CD4-positive, alpha-beta memory T cell (primary cell): Measurements from ENCODE around the gene TLE6. TPM values are rescaled to one million over a fixed set of nuclear protein-coding genes. Genes with fewer than 3 reads are reported as not detected.

Source experiments
- CTCF ChIA-PET: fragments of 350-600 bp; sonication (Branson Sonifier 250); formaldehyde crosslinking; loops from one replicate; lab custom pipeline; 2021; ENCODE audit warnings: inconsistent platforms; ENCODE audit not compliant: partially characterized antibody; lab: Charles Lee
- POLR2A ChIA-PET: fragments of 350-600 bp; sonication (Branson Sonifier 250); formaldehyde crosslinking; loops from one replicate; lab custom pipeline; 2021; ENCODE audit not compliant: partially characterized antibody; lab: Charles Lee
- DNase-seq, 5 donors: peaks; one replicate each; pipeline versions ENCODE4 v3.0.0 to v3.0.0-alpha.2; 2020 to 2022; ENCODE audit warnings: mixed read lengths in 1 of 5
- H3K27ac ChIP-seq: one replicate; pipeline ENCODE4 v1.7.0; 2013; ENCODE audit warnings: low read depth, low read length
- H3K27me3 ChIP-seq: 2 replicates; pipeline ENCODE4 v1.7.0; 2013; ENCODE audit warnings: mild to moderate bottlenecking, low read length, moderate library complexity; ENCODE audit not compliant: insufficient read depth
- H3K36me3 ChIP-seq: 2 replicates; pipeline ENCODE4 v1.7.0; 2013; ENCODE audit warnings: mild to moderate bottlenecking, low read length, moderate library complexity; ENCODE audit not compliant: insufficient read depth
- H3K4me1 ChIP-seq: 2 replicates; pipeline ENCODE4 v1.7.0; 2013; ENCODE audit warnings: mild to moderate bottlenecking, low read length, moderate library complexity; ENCODE audit not compliant: insufficient read depth
- H3K4me3 ChIP-seq, 2 donors: one replicate each; pipeline ENCODE4 v1.7.0; 2013; ENCODE audit warnings: low read length in 2 of 2, mild to moderate bottlenecking in 1 of 2
- H3K9me3 ChIP-seq, 2 donors: one replicate each; pipeline ENCODE4 v1.7.0; 2013; ENCODE audit warnings: low read length in 2 of 2, control low read depth in 1 of 2; ENCODE audit not compliant: control insufficient read depth in 1 of 2
- H3K27ac Mint-ChIP-seq, 7 donors: one replicate each; pipeline ENCODE4 v1.8.0; 2020 to 2021; ENCODE audit warnings: mixed read lengths in 7 of 7, mild to moderate bottlenecking in 6 of 7, inconsistent platforms in 3 of 7, moderate library complexity in 3 of 7
- H3K27me3 Mint-ChIP-seq, 2 donors: one replicate each; pipeline ENCODE4 v1.8.0; 2020 to 2021; ENCODE audit warnings: mixed read lengths in 2 of 2
- H3K36me3 Mint-ChIP-seq, 2 donors: one replicate each; pipeline ENCODE4 v1.8.0; 2020 to 2021; ENCODE audit warnings: mixed read lengths in 2 of 2, inconsistent platforms in 1 of 2, mild to moderate bottlenecking in 1 of 2
- H3K4me1 Mint-ChIP-seq, 4 donors: one replicate each; pipeline ENCODE4 v1.8.0; 2020 to 2021; ENCODE audit warnings: mixed read lengths in 4 of 4, mild to moderate bottlenecking in 1 of 4
- H3K4me3 Mint-ChIP-seq, 8 donors: one replicate each; pipeline ENCODE4 v1.8.0; 2020 to 2021; ENCODE audit warnings: mixed read lengths in 8 of 8, mild to moderate bottlenecking in 7 of 8, moderate library complexity in 6 of 8, inconsistent platforms in 3 of 8
- H3K9me3 Mint-ChIP-seq, 8 donors: one replicate each; pipeline ENCODE4 v1.8.0; 2020 to 2021; ENCODE audit warnings: mixed read lengths in 8 of 8, mild to moderate bottlenecking in 5 of 8, inconsistent platforms in 3 of 8, moderate library complexity in 1 of 8
- intact Hi-C: fragments of 100-400 bp; cut with micrococcal nuclease; formaldehyde crosslinking; loops from one replicate; pipeline ENCODE4 v1.15.1; 2023
- polyA plus RNA-seq, 2 donors: library from polyadenylated mRNA; unstranded; fragments of 300-500 nt; fragmentation: Illumina TruSeq; gene quantifications; one replicate each; pipeline ENCODE4 v1.2.3, GENCODE V29; 2021
- total RNA-seq, 2 experiments: library from RNA; stranded (reverse); gene quantifications; one replicate each; pipeline ENCODE4 v1.2.3, GENCODE V29; 2021

The TLE6 gene
- total and polyA plus RNA-seq, 4 experiments from 2014 or later, result not detected

DNA sequence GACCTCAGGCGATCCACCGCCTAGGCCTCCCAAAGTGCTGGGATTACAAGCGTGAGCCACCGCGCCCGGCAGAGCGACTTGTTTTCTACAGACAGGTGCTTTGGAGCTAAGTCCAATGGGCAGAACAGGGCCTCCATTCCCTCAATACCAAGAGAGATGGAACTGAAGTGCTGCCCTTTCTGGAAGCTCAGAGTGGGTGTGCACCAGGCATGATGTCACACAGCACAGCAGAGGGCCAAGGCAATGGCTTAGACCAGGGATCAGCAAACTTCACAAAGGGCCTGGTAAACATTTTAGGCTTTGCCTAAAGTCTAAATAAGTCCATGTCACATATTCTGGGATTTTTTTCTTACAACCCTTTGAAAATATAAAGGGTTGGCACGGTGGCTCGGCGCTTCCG lies 21.3 kb downstream of the TLE6 start:
- no peak overlapping the region for H3K27ac ChIP-seq
- ChIA-PET POLR2A (no interaction called here), CTCF (no interaction called here)
- no peak overlapping the region for H3K27ac Mint-ChIP-seq
- no peaks in the 10 kb centered on the region for H3K27me3 ChIP-seq
- no peaks in the 10 kb centered on the region for H3K4me1 Mint-ChIP-seq
- no peaks in the 10 kb centered on the region for H3K27me3 Mint-ChIP-seq
- no peak for DNase-seq
- H3K36me3 Mint-ChIP-seq, result peaks cover 7 to 20% of the 10 kb centered on the region in 2 donors
- no peaks in the 10 kb centered on the region for H3K9me3 ChIP-seq
- no peak overlapping the region for H3K4me3 ChIP-seq
- intact Hi-C loops, result no loop called here
- no peaks in the 10 kb centered on the region for H3K9me3 Mint-ChIP-seq
- H3K4me3 Mint-ChIP-seq, result no peak overlapping the region
- no peaks in the 10 kb centered on the region for H3K4me1 ChIP-seq
- no peaks in the 10 kb centered on the region for H3K36me3 ChIP-seq

DNA sequence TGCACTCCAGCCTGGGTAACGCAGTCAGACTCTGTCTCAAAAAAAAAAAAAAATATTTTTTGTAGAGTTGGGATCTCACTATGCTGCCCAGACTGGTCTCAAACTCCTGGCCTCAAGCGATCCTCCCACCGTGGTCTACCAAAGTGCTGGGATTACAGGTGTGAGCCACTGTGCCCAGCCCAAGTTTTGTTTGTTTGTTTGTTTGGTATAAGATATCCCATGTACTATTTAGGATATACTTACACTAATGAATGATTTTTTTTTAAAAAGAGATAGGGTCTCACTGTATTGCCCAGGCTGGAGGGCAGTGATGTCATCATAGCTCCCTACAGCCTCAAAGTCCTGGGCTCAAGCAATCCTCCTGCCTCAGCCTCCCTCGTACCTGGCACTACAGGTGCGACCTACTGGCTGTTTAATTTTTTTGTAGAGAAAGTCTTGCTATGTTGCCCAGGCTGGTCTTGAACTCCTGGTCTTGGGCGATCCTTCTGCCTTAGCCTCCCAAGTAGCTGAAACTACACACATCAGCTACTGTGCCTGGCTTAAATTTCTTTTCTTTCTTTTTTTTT lies 24.0 kb downstream of the TLE6 start:
- no peak overlapping the region for H3K27ac ChIP-seq
- H3K9me3 ChIP-seq, result no peaks in the 10 kb centered on the region
- Mint-ChIP-seq H3K27me3 (no peaks in the 10 kb centered on the region), H3K9me3 (no peaks in the 10 kb centered on the region), H3K27ac (no peak overlapping the region), H3K4me3 (no peak overlapping the region), H3K36me3 (peaks cover 7 to 20% of the 10 kb centered on the region in 2 donors), H3K4me1 (no peaks in the 10 kb centered on the region)
- H3K27me3 ChIP-seq, result no peaks in the 10 kb centered on the region
- no peaks in the 10 kb centered on the region for H3K4me1 ChIP-seq
- DNase-seq, result no peak
- ChIA-PET CTCF (interaction anchor here (1.2 kb wide), 1 partner anchor 128 kb away, joined by 3 read pairs; no protein-coding TSS in a partner anchor), POLR2A (no interaction called here)
- no peaks in the 10 kb centered on the region for H3K36me3 ChIP-seq
- intact Hi-C loops, result no loop called here
- no peak overlapping the region for H3K4me3 ChIP-seq

DNA sequence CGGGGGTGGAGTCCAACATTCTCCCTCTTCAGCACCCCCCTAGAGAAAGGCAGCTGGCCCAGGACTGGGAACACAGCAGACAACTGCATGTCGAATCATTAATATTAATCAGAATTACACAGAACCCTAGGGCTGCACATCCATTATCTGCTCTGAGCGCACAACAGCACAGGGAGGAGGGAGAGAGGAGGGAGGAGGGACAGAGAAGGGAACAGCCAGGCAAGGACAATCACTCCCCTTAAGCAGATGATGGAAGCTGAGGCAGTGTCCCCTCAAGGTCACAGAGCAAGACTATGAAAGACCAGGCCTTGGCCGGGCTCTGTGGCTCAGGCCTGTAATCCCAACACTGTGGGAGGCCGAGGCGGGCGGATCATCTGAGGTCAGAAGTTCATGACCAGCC lies 25.7 kb downstream of the TLE6 start:
- H3K27me3 ChIP-seq, result no peaks in the 10 kb centered on the region
- Mint-ChIP-seq H3K27me3 (no peaks in the 10 kb centered on the region), H3K27ac (no peak overlapping the region), H3K36me3 (peaks cover 7 to 9% of the 10 kb centered on the region in 2 donors), H3K4me3 (no peak overlapping the region), H3K9me3 (no peaks in the 10 kb centered on the region), H3K4me1 (no peaks in the 10 kb centered on the region)
- H3K27ac ChIP-seq, result no peak overlapping the region
- H3K4me1 ChIP-seq, result no peaks in the 10 kb centered on the region
- CTCF ChIA-PET, result interaction anchor here (1.6 kb wide), 1 partner anchor 101 kb away, joined by 8 read pairs; no protein-coding TSS in a partner anchor
- intact Hi-C loops, result no loop called here
- DNase-seq, result no peak
- POLR2A ChIA-PET, result no interaction called here
- H3K9me3 ChIP-seq, result no peaks in the 10 kb centered on the region
- no peak overlapping the region for H3K4me3 ChIP-seq
- H3K36me3 ChIP-seq, result no peaks in the 10 kb centered on the region

DNA sequence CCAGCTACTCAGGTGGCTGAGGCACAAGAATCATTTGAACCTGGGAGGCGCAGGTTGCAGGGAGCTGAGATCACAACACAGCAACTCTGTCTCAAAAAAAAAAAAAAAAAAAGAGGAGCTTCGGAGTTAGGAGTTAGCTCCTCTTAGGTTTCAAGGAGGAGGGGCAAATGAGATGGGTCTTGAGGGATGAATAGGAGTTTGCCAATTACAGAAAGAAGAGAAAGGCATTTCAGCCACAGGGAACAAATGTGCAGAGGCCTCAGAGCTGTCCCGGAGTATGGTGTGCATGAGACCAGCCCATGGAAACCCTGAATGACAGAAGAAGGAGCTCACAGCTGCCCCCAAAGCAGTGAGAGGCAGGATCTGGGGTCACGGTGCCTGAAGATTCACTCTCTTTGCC lies 27.2 kb downstream of the TLE6 start:
- H3K27me3 Mint-ChIP-seq, result no peaks in the 10 kb centered on the region

DNA sequence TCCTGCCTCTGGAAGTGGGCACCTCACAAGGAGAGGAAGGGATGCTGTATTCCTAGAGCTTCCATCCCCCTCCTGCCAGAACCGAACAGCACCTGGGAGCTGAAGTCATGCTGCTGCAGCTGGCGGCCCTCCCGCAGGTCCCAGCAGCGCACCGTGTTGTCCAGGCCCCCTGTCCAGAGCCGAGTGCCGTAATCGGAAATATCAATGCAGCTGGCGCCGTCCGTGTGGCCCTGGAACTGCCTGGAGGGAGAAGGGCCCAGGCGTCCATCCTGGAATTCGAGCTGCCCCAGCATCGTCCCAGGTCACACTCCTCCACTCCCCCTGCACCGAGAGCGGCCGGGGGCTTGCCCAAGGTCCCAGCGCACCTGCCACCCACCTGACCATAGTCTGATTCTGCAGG lies 28.0 kb downstream of the TLE6 start:
- Mint-ChIP-seq H3K36me3 (peaks cover 0 to 6% of the 10 kb centered on the region in 2 donors), H3K27me3 (no peaks in the 10 kb centered on the region), H3K4me1 (no peaks in the 10 kb centered on the region), H3K4me3 (no peak overlapping the region), H3K27ac (no peak overlapping the region), H3K9me3 (no peaks in the 10 kb centered on the region)
- Histone ChIP-seq H3K27ac (no peak overlapping the region), H3K36me3 (no peaks in the 10 kb centered on the region), H3K27me3 (no peaks in the 10 kb centered on the region), H3K9me3 (no peaks in the 10 kb centered on the region), H3K4me1 (no peaks in the 10 kb centered on the region), H3K4me3 (no peak overlapping the region)
- ChIA-PET POLR2A (interaction anchor here (1.0 kb wide), 1 partner anchor 55 kb away, joined by 3 read pairs; no protein-coding TSS in a partner anchor), CTCF (interaction anchor here (1.2 kb wide), 1 partner anchor 32 kb away, joined by 3 read pairs; no protein-coding TSS in a partner anchor)
- DNase-seq, result no peak
- intact Hi-C loops, result no loop called here

More for the DNA sequence above, 27.2 kb downstream of the TLE6 start:
- intact Hi-C loops, result no loop called here
- H3K27ac ChIP-seq, result no peak overlapping the region
- Mint-ChIP-seq H3K4me3 (no peak overlapping the region), H3K27ac (no peak overlapping the region), H3K4me1 (no peaks in the 10 kb centered on the region), H3K36me3 (peaks cover 0 to 4% of the 10 kb centered on the region in 2 donors), H3K9me3 (no peaks in the 10 kb centered on the region)
- H3K27me3 ChIP-seq, result no peaks in the 10 kb centered on the region
- H3K36me3 ChIP-seq, result no peaks in the 10 kb centered on the region
- CTCF ChIA-PET, result interaction anchor here (0.6 to 1.6 kb wide), 3 partner anchors 33 to 424 kb away, joined by 3 to 8 read pairs (median 4); no protein-coding TSS in a partner anchor
- no peak overlapping the region for H3K4me3 ChIP-seq
- H3K4me1 ChIP-seq, result no peaks in the 10 kb centered on the region
- POLR2A ChIA-PET, result interaction anchor here (1.0 kb wide), 1 partner anchor 56 kb away, joined by 3 read pairs; no protein-coding TSS in a partner anchor
- no peak for DNase-seq
- no peaks in the 10 kb centered on the region for H3K9me3 ChIP-seq

DNA sequence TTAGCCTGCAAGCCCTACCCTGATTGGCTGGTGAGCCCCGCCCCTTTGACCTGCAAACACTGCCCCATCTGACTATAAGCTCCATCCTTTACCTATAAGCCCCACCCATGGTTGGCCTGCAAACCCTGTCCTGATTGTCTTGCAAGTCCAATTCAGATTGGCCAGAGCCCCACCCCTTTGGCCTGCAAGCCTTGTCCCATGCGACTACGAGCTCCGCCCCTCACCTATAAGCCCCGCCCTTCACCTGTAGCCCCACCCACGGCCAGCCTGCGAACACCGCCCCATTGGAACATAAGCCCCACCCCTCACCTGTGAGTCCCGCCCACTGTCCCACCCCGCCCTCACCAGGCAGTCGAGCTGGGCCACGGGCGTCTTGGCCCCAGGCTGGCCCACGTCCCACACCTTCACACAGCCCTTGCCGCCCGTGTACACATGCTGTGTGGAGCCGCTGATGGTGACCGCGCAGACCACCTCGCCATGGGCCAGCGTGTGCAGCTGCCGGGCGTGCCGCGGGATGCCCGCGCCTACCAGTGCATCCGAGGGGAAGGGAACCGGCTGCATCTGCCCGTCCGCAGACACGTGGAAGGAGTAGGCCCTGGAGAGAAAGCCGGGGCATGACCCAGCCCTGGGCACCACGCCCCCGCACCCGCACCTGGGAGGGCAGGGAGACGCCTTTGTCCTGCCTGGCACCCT lies 28.9 kb downstream of the TLE6 start:
- Mint-ChIP-seq H3K27ac (no peak overlapping the region), H3K4me3 (no peak overlapping the region), H3K36me3 (peaks cover 0 to 6% of the 10 kb centered on the region in 2 donors), H3K4me1 (no peaks in the 10 kb centered on the region), H3K9me3 (no peaks in the 10 kb centered on the region), H3K27me3 (no peaks in the 10 kb centered on the region)
- CTCF ChIA-PET, result no interaction called here
- no peaks in the 10 kb centered on the region for H3K27me3 ChIP-seq
- intact Hi-C loops, result no loop called here
- no peak for DNase-seq
- H3K27ac ChIP-seq, result no peak overlapping the region
- H3K9me3 ChIP-seq, result no peaks in the 10 kb centered on the region
- POLR2A ChIA-PET, result interaction anchor here (0.7 kb wide), 1 partner anchor 25 kb away, joined by 3 read pairs; no protein-coding TSS in a partner anchor
- no peaks in the 10 kb centered on the region for H3K36me3 ChIP-seq
- H3K4me1 ChIP-seq, result no peaks in the 10 kb centered on the region
- H3K4me3 ChIP-seq, result no peak overlapping the region

DNA sequence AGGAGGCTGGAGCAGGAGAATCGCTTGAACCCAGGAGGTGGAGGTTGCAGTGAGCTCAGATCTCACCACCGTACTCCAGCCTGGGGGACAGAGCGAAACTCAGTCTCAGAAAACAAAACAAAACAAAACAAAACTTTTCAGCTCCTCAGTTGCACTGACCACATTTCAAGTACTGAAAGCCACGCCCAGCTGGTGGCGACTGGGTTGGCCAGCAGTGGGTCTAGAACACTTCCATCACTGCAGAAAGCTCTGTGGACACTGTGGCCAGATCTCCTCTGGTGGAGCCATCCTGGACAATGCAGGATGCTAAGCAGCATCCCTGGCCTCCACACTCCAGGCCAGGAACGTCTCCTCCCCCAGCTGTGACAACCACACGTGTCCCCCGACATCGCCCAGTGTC lies 30.6 kb downstream of the TLE6 start:
- Histone ChIP-seq H3K36me3 (no peaks in the 10 kb centered on the region), H3K27me3 (no peaks in the 10 kb centered on the region), H3K4me3 (no peak overlapping the region), H3K4me1 (no peaks in the 10 kb centered on the region), H3K27ac (no peak overlapping the region), H3K9me3 (no peaks in the 10 kb centered on the region)
- no peak overlapping the region for H3K27ac Mint-ChIP-seq
- intact Hi-C loops, result no loop called here
- ChIA-PET POLR2A (no interaction called here), CTCF (no interaction called here)
- DNase-seq, result no peak
- no peaks in the 10 kb centered on the region for H3K4me1 Mint-ChIP-seq
- no peak overlapping the region for H3K4me3 Mint-ChIP-seq
- H3K9me3 Mint-ChIP-seq, result no peaks in the 10 kb centered on the region
- peaks cover 0 to 6% of the 10 kb centered on the region in 2 donors for H3K36me3 Mint-ChIP-seq
- no peaks in the 10 kb centered on the region for H3K27me3 Mint-ChIP-seq
